Daoy (cell line): ENCODE measurements around the gene ADAM23. TPM values are rescaled to one million over a fixed set of nuclear protein-coding genes. Genes with fewer than 3 reads are reported as not detected.
A peak's percentile ranks its signal among the peaks of the same experiment; 100 is the strongest.

Source experiments
- DNase-seq: peaks from one replicate; pipeline ENCODE4 v3.0.0-alpha.2; 2015; ENCODE audit warnings: low read depth
- total RNA-seq: library from RNA; depleted of rRNA; stranded (reverse); fragments of >200 nt; shearing (Covaris generic); gene quantifications from 2 replicates; pipeline ENCODE4 v1.2.3, GENCODE V29; 2014

ADAM23 gene
- total RNA-seq, 1 experiment from 2014 or later: 2.5 TPM

GRCh38 chr2:206563374-206563773, 120.0 kb downstream of the ADAM23 start:
- no peak for DNase-seq

GRCh38 chr2:206565666-206566065, 122.3 kb downstream of the ADAM23 start:
- no peak for DNase-seq

GRCh38 chr2:206569470-206569869, 126.1 kb downstream of the ADAM23 start:
- DNase-seq: no peak

- DNase-seq: no peak
These were observed 126.9 kb downstream of the ADAM23 start for GRCh38 chr2:206570199-206570598.

GRCh38 chr2:206572725-206573124, 129.4 kb downstream of the ADAM23 start:
- no peak for DNase-seq

GRCh38 chr2:206573793-206574192, 130.5 kb downstream of the ADAM23 start:
- no peak for DNase-seq

- peak; percentile 25 for DNase-seq
These were observed 141.2 kb downstream of the ADAM23 start for GRCh38 chr2:206584323-206585116.

GRCh38 chr2:206585335-206585734, 142.0 kb downstream of the ADAM23 start:
- peak; percentile 50 for DNase-seq

- DNase-seq: no peak
These were observed 143.3 kb downstream of the ADAM23 start for GRCh38 chr2:206586609-206587008.

GRCh38 chr2:206597717-206598218, 154.4 kb downstream of the ADAM23 start:
- DNase-seq: no peak

- no peak for DNase-seq
These were observed 159.9 kb downstream of the ADAM23 start for GRCh38 chr2:206603243-206603642.

- no peak for DNase-seq
These were observed 167.1 kb downstream of the ADAM23 start for GRCh38 chr2:206610451-206610850.

GRCh38 chr2:206611191-206611590, 167.9 kb downstream of the ADAM23 start:
- DNase-seq: no peak

GRCh38 chr2:206611736-206612135, 168.4 kb downstream of the ADAM23 start:
- no peak for DNase-seq

- DNase-seq: peak; percentile 73
These were observed 171.5 kb downstream of the ADAM23 start for GRCh38 chr2:206614811-206615210.

GRCh38 chr2:206615417-206616089, 172.2 kb downstream of the ADAM23 start:
- no peak for DNase-seq

GRCh38 chr2:206616151-206616550, 172.8 kb downstream of the ADAM23 start:
- DNase-seq: peak; percentile 25

GRCh38 chr2:206619011-206619410, 175.7 kb downstream of the ADAM23 start:
- DNase-seq: no peak

- DNase-seq: no peak
These were observed 182.8 kb downstream of the ADAM23 start for GRCh38 chr2:206626108-206626507.

- no peak for DNase-seq
These were observed 184.3 kb downstream of the ADAM23 start for GRCh38 chr2:206627632-206628031.

- no peak for DNase-seq
These were observed 188.0 kb downstream of the ADAM23 start for GRCh38 chr2:206631340-206631739.

GRCh38 chr2:206635015-206635414, 191.7 kb downstream of the ADAM23 start:
- DNase-seq: no peak

- no peak for DNase-seq
These were observed 196.3 kb downstream of the ADAM23 start for GRCh38 chr2:206639636-206640035.
